KOPT-K1 (cell line): ENCODE measurements around the gene GSDME.

ENCODE experiments used
- H3K27ac ChIP-seq: fragments of 200-600 bp; sonication (generic); 2 replicates; pipeline ENCODE4 v1.5.1; 2016; ENCODE audit warnings: antibody characterized with exemption, mild to moderate bottlenecking, low read depth, low read length; ENCODE audit not compliant: poor library complexity, severe bottlenecking
- H3K36me3 ChIP-seq: fragments of 200-600 bp; sonication (generic); 2 replicates; pipeline ENCODE4 v1.5.1; 2017; ENCODE audit warnings: antibody characterized with exemption, mild to moderate bottlenecking, low read length, moderate library complexity; ENCODE audit not compliant: insufficient read depth
- H3K9me3 ChIP-seq: fragments of 200-600 bp; sonication (generic); 2 replicates; pipeline ENCODE4 v1.5.1; 2017; ENCODE audit warnings: antibody characterized with exemption, low read length, mild to moderate bottlenecking; ENCODE audit not compliant: insufficient read depth, poor library complexity, severe bottlenecking

Gene GSDME

GRCh38 chr7:24784277-24784676, 27.0 kb upstream of the GSDME start:
- no peak overlapping the region for H3K27ac ChIP-seq
- H3K36me3 ChIP-seq: no peaks in the 10 kb centered on the region
- H3K9me3 ChIP-seq: peaks cover 24% of the 10 kb centered on the region

GRCh38 chr7:24783698-24784097, 26.4 kb upstream of the GSDME start:
- no peak overlapping the region for H3K27ac ChIP-seq
- H3K36me3 ChIP-seq: no peaks in the 10 kb centered on the region
- peaks cover 18% of the 10 kb centered on the region for H3K9me3 ChIP-seq

GRCh38 chr7:24781106-24781505, 23.8 kb upstream of the GSDME start:
- no peak overlapping the region for H3K27ac ChIP-seq
- no peaks in the 10 kb centered on the region for H3K36me3 ChIP-seq
- H3K9me3 ChIP-seq: peaks cover 16% of the 10 kb centered on the region

- peaks cover 16% of the 10 kb centered on the region for H3K9me3 ChIP-seq
- H3K27ac ChIP-seq: no peak overlapping the region
- no peaks in the 10 kb centered on the region for H3K36me3 ChIP-seq
Observed at GRCh38 chr7:24779283-24779655, 22.0 kb upstream of the GSDME start.

- no peaks in the 10 kb centered on the region for H3K36me3 ChIP-seq
- H3K27ac ChIP-seq: no peak overlapping the region
- H3K9me3 ChIP-seq: peaks cover 10% of the 10 kb centered on the region
Observed at GRCh38 chr7:24778543-24779282, 21.4 kb upstream of the GSDME start.

- no peak overlapping the region for H3K27ac ChIP-seq
Observed at GRCh38 chr7:24777806-24778205, 20.5 kb upstream of the GSDME start.

GRCh38 chr7:24773646-24774045, 16.4 kb upstream of the GSDME start:
- Histone ChIP-seq H3K36me3 (no peaks in the 10 kb centered on the region), H3K27ac (no peak overlapping the region), H3K9me3 (peaks cover 10% of the 10 kb centered on the region)

More at GRCh38 chr7:24777806-24778205, 20.5 kb upstream of the GSDME start:
- Histone ChIP-seq H3K9me3 (peaks cover under 1% of the 10 kb centered on the region), H3K36me3 (no peaks in the 10 kb centered on the region)

GRCh38 chr7:24769851-24770250, 12.6 kb upstream of the GSDME start:
- Histone ChIP-seq H3K36me3 (no peaks in the 10 kb centered on the region), H3K9me3 (peaks cover 10% of the 10 kb centered on the region), H3K27ac (no peak overlapping the region)

GRCh38 chr7:24769014-24769830, 12.0 kb upstream of the GSDME start:
- Histone ChIP-seq H3K27ac (no peak overlapping the region), H3K36me3 (no peaks in the 10 kb centered on the region), H3K9me3 (peaks cover 10% of the 10 kb centered on the region)

- H3K9me3 ChIP-seq: peaks cover 10% of the 10 kb centered on the region
- no peaks in the 10 kb centered on the region for H3K36me3 ChIP-seq
- no peak overlapping the region for H3K27ac ChIP-seq
Observed at GRCh38 chr7:24767878-24768569, 10.8 kb upstream of the GSDME start.

- Histone ChIP-seq H3K9me3 (peaks cover 6% of the 10 kb centered on the region), H3K36me3 (no peaks in the 10 kb centered on the region), H3K27ac (no peak overlapping the region)
Observed at GRCh38 chr7:24764972-24765744, 7.9 kb upstream of the GSDME start.

GRCh38 chr7:24764011-24764410, 6.7 kb upstream of the GSDME start:
- H3K9me3 ChIP-seq: peaks cover 5% of the 10 kb centered on the region
- no peaks in the 10 kb centered on the region for H3K36me3 ChIP-seq
- H3K27ac ChIP-seq: no peak overlapping the region

GRCh38 chr7:24763303-24763901, 6.1 kb upstream of the GSDME start:
- Histone ChIP-seq H3K27ac (no peak overlapping the region), H3K36me3 (no peaks in the 10 kb centered on the region), H3K9me3 (peaks cover 5% of the 10 kb centered on the region)

GRCh38 chr7:24762771-24763170, 5.5 kb upstream of the GSDME start:
- Histone ChIP-seq H3K9me3 (peaks cover 5% of the 10 kb centered on the region), H3K36me3 (no peaks in the 10 kb centered on the region), H3K27ac (no peak overlapping the region)
